ENCODE data around the gene RGS13. TPM values are rescaled to one million over a fixed set of nuclear protein-coding genes. Genes with fewer than 3 reads are reported as not detected.

RGS13 gene
- total and polyA plus RNA-seq, 11 donors = 0.17 to 0.45 (median 0.19) TPM; not detected in 8

DNA sequence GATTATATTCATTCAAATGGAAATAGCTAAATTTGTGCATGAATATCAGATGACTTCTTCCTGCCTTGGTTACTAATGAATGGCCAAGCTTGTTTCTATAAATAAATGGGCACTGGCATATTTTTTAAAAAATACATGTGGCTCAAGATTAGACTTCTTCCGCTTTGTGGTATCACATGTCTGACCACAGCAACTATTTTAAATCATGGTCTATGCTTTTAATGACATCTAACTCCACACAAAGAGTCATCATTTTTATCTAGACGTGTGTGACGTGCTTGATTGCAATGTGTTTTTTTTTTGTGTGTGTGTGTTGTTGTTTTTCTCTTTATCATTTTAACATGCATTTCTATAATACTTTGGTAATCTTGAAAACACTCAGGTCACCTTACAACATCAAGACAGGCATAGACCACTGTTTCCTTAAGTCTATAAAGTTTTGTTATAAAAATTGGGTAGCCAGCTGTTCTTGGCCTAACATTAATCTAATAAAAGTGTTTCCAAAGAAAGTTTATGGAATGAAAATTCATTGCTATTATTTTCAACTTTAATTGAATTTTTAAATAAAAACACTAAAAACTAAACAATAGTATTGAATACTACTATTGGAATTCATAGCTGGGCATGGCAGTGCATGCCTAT is 30.8 kb upstream of the RGS13 start:
- WGBS, 4 donors = 46 to 55% (median 49%) methylated on average over 3 of the region's 3 CpGs
- intact Hi-C loops (cut with DNase I) = loop anchor here in 6 of 10 donors (5.0 to 10.0 kb wide), 3 partner anchors 128 to 410 kb away; partner anchors contain the start of gene RGS2 (in 2 of the 6)
- H3K36me3 ChIP-seq = no peaks in the 10 kb centered on the region

DNA sequence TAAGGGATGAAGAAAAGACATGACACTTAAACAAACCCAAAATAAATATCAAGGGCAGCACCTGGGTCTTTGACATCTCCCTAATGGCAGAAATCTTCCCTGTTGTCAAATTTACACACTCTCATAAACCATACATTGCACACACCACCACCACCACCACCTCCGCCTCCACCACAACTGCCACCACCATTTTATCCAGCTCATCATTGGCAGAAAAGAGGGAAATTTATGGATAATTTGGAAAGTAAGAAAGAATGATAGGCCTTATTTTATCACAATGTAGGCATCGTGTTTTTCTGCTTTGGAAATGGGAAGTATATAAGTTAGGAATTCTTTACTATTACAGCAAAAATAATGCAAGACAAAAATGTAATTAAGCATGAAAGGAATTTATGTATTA is 27.3 kb upstream of the RGS13 start:
- DNase-seq = no peak
- intact Hi-C loops (cut with DNase I) = loop anchor here in 7 of 10 donors (2.0 to 10.0 kb wide), 5 partner anchors 131 to 406 kb away; partner anchors contain the start of gene RGS2 (in 2 of the 7)

More for the DNA sequence above, 30.8 kb upstream of the RGS13 start:
- no peak overlapping the region for H3K4me3 ChIP-seq
- ATAC-seq = peak in 1 of 4 donors; percentile 42
- no peaks in the 10 kb centered on the region for H3K27me3 ChIP-seq
- no peaks in the 10 kb centered on the region for H3K9me3 ChIP-seq
- H3K4me1 ChIP-seq = peaks cover 0 to 16% (median 1%) of the 10 kb centered on the region in 12 donors
- H3K27ac ChIP-seq = peak overlapping the region in 1 of 12 donors; percentile 18
- no peak for TF ChIP-seq CTCF (IDR thresholded peaks at IDR 0.05)
- TF ChIP-seq POLR2A (IDR thresholded peaks at IDR 0.05) = no peak
- no peak for DNase-seq

DNA sequence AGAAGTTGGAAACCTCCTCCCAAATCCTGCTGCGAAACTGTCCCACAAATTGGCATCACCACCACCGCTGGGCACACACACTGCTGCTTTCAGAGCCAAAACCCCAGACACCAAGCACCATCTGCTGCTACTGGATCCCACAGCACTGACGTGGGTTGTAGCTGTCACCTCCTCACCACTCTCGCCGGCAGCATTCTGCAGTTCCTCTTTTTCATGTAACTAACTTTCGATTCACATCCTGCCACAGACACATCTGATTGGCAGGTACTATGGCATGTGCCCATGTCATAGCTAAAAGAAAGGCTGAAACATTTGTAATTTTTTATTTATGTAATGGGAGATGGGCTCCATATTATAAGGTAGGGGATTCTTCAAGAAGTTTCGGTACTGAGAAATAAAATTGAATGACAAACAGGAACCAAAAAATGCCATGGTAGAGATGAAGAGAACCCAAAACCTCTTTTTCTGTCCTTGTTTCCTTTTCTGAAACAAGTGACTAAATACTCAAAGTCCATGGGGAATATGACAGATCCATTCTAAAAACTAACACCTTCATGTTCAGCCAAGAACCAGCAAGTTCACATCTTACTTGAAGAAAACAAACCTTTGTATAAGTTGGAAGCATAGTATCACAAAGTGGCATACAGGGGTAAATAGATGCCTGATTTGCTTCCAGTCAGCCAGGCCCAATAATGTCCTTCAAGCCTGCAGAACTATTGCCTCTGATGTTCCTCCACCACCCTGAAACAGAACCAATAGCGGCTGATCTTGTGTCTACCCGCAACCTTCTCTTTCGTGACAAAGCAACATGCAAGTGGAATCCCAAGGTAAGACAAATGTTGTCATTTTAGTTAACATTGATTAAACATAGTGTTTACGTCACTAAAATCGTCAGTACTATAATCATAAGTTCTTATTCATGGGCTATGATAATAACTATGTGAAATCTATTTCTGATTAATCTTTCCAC is 26.6 kb upstream of the RGS13 start:
- H3K27ac ChIP-seq = peak overlapping the region in 1 of 12 donors; percentile 41

More for the DNA sequence above, 27.3 kb upstream of the RGS13 start:
- peaks cover 0 to 16% (median 0%) of the 10 kb centered on the region in 12 donors for H3K4me1 ChIP-seq
- H3K36me3 ChIP-seq = no peaks in the 10 kb centered on the region
- no peak for ATAC-seq
- TF ChIP-seq POLR2A (IDR thresholded peaks at IDR 0.05) (no peak), CTCF (IDR thresholded peaks at IDR 0.05) (no peak)
- no peaks in the 10 kb centered on the region for H3K9me3 ChIP-seq
- 72 to 94% (median 91%) methylated on average over 2 of the region's 2 CpGs for WGBS, 4 donors
- H3K27ac ChIP-seq = no peak overlapping the region
- no peaks in the 10 kb centered on the region for H3K27me3 ChIP-seq
- H3K4me3 ChIP-seq = no peak overlapping the region

More for the DNA sequence above, 26.6 kb upstream of the RGS13 start:
- intact Hi-C loops (cut with DNase I) = loop anchor here (2.0 to 10.0 kb wide), 8 partner anchors 132 to 415 kb away; partner anchors contain the start of gene RGS2 (in 4 of the 10)
- Histone ChIP-seq H3K36me3 (no peaks in the 10 kb centered on the region), H3K9me3 (no peaks in the 10 kb centered on the region), H3K4me3 (no peak overlapping the region), H3K4me1 (peaks cover 0 to 16% (median 0%) of the 10 kb centered on the region in 12 donors), H3K27me3 (no peaks in the 10 kb centered on the region)
- WGBS, 4 donors = 70 to 76% (median 75%) methylated on average over 12 of the region's 12 CpGs
- DNase-seq = peak; percentile 26 to 60 (median 32)
- TF ChIP-seq POLR2A (IDR thresholded peaks at IDR 0.05) (no peak), CTCF (IDR thresholded peaks at IDR 0.05) (no peak)
- ATAC-seq = peak; percentile 39 to 79 (median 61)
